H1 (cell line): ENCODE measurements around the gene CHD2. TPM values are rescaled to one million over a fixed set of nuclear protein-coding genes. Genes with fewer than 3 reads are reported as not detected.

Experiments used
- polyA plus RNA-seq, 7 experiments: library from polyadenylated mRNA; depleted of rRNA in 3 of 7; stranded (reverse) in 5 of 7; unstranded in 2 of 7; fragments of >200 nt in 5 of 7; fragments of 200-250 nt in 2 of 7; gene quantifications; 1 replicate in 5 of 7; 2 replicates in 1 of 7; 4 replicates in 1 of 7; pipeline versions ENCODE4 v1.2.1 to v1.2.3, GENCODE V29; 2011 to 2013; ENCODE audit warnings: missing spikeins in 2 of 7, mixed read lengths in 2 of 7
- total RNA-seq: library from RNA; stranded (reverse); fragmentation: NEBNext Ultra II Directional; extraction: Animal tissue kit (Norgen Biotek cat#: 25700); gene quantifications from 2 replicates; pipeline ENCODE4 v1.2.1, GENCODE V29; 2021
- TF ChIP-seq, protein P1 (sequence below): IDR thresholded peaks from 2 replicates; pipeline ENCODE4 v1.6.1; 2012; ENCODE audit warnings: low read length, inconsistent platforms

Gene CHD2
- total and polyA plus RNA-seq, 2 of the 8 experiments (the other 6 are each of a cell fraction or from before 2014, with no cell fraction given), result 28.8 to 70.0 TPM

DNA sequence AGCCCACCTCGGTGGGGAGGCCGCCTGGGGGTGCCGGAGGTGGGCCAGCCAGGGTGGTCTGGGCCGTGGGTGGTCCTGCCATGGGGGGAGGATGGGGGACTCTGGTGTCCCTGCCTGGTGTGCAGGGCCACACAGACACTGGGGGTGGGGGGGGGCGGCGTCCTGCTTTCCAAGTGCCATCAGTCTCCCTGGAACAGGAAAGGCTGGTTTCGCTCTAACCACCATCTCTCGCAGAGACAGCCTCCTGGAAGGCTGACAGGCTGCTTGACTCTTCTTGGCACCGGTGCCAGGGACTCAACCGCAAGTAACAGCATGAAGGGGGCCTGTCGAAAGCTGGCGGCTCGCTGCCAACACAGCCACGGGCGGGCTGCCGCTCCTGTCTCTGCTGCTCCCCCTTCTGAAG, 148.6 kb downstream of the CHD2 start (continued):
- TF ChIP-seq, protein P1, sequence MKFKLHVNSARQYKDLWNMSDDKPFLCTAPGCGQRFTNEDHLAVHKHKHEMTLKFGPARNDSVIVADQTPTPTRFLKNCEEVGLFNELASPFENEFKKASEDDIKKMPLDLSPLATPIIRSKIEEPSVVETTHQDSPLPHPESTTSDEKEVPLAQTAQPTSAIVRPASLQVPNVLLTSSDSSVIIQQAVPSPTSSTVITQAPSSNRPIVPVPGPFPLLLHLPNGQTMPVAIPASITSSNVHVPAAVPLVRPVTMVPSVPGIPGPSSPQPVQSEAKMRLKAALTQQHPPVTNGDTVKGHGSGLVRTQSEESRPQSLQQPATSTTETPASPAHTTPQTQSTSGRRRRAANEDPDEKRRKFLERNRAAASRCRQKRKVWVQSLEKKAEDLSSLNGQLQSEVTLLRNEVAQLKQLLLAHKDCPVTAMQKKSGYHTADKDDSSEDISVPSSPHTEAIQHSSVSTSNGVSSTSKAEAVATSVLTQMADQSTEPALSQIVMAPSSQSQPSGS, result no peak
